ENCODE measurements around the gene MTHFD2L. TPM values are rescaled to one million over a fixed set of nuclear protein-coding genes. Genes with fewer than 3 reads are reported as not detected.

Gene MTHFD2L
- total RNA-seq, 1 experiment from 2014 or later, result 9.4 TPM

- CTCF ChIA-PET, result interaction anchor here (1.2 to 1.3 kb wide), 2 partner anchors 25 to 38 kb away, joined by 3 to 5 read pairs; no protein-coding TSS in a partner anchor
- H3K4me3 Mint-ChIP-seq, result no peak overlapping the region
- H3K36me3 Mint-ChIP-seq, result no peaks in the 10 kb centered on the region
- TF ChIP-seq ZNF396 (CRISPR knock-in tag; IDR thresholded peaks at IDR 0.05; ENCODE audit: borderline replicate concordance), result no peak
- no peak for TF ChIP-seq E2F5 (CRISPR knock-in tag; IDR thresholded peaks at IDR 0.05)
- TF ChIP-seq RELA (CRISPR knock-in tag; IDR thresholded peaks at IDR 0.05; ENCODE audit: borderline replicate concordance), result no peak
- no peak for TF ChIP-seq USF2 (CRISPR knock-in tag; IDR thresholded peaks at IDR 0.05)
- TF ChIP-seq FOXJ3 (CRISPR knock-in tag; IDR thresholded peaks at IDR 0.05; ENCODE audit: borderline replicate concordance), result no peak
- no peak for TF ChIP-seq ZNF423 (CRISPR knock-in tag; IDR thresholded peaks at IDR 0.05)
- no peak for TF ChIP-seq ZNF317 (CRISPR knock-in tag; IDR thresholded peaks at IDR 0.05; ENCODE audit: borderline replicate concordance, low read depth)
- TF ChIP-seq NFATC4 (CRISPR knock-in tag; IDR thresholded peaks at IDR 0.05), result no peak
- TF ChIP-seq AFF4 (CRISPR knock-in tag; IDR thresholded peaks at IDR 0.05; ENCODE audit: borderline replicate concordance), result no peak
- TF ChIP-seq TCF7 (CRISPR knock-in tag; IDR thresholded peaks at IDR 0.05; ENCODE audit: low read depth), result no peak
- no peak for TF ChIP-seq ZNF232 (CRISPR knock-in tag; IDR thresholded peaks at IDR 0.05)
- TF ChIP-seq GRHL2 (CRISPR knock-in tag; IDR thresholded peaks at IDR 0.05; ENCODE audit: insufficient replicate concordance, severe bottlenecking), result no peak
- TF ChIP-seq ESRRA (CRISPR knock-in tag; IDR thresholded peaks at IDR 0.05; ENCODE audit: borderline replicate concordance), result no peak
- ATAC-seq, result no peak
- no peaks in the 10 kb centered on the region for H3K27me3 Mint-ChIP-seq (ENCODE audit: low read depth)
- H3K4me1 Mint-ChIP-seq, result peaks cover 7% of the 10 kb centered on the region
- POLR2A ChIA-PET, result no interaction called here
- no peak overlapping the region for H3K27ac Mint-ChIP-seq
- no peak for DNase-seq (ENCODE audit: low spot score)
- no peaks in the 10 kb centered on the region for H3K9me3 Mint-ChIP-seq
Measured at GRCh38 chr4:74190332-74190731, 32.4 kb downstream of the MTHFD2L start.

- Mint-ChIP-seq H3K36me3 (no peaks in the 10 kb centered on the region), H3K4me3 (no peak overlapping the region), H3K9me3 (no peaks in the 10 kb centered on the region), H3K4me1 (peaks cover 7% of the 10 kb centered on the region), H3K27ac (no peak overlapping the region), H3K27me3 (ENCODE audit: low read depth) (no peaks in the 10 kb centered on the region)
- DNase-seq (ENCODE audit: low spot score) (no peak), ATAC-seq (no peak)
- ChIA-PET CTCF (interaction anchor here (1.2 to 1.3 kb wide), 2 partner anchors 24 to 37 kb away, joined by 3 to 5 read pairs; no protein-coding TSS in a partner anchor), POLR2A (no interaction called here)
- TF ChIP-seq ATF1 (CRISPR knock-in tag; IDR thresholded peaks at IDR 0.05) (no peak), IRF1 (CRISPR knock-in tag; IDR thresholded peaks at IDR 0.05) (no peak), CTCF (IDR thresholded peaks at IDR 0.05) (no peak), ATF6 (CRISPR knock-in tag; IDR thresholded peaks at IDR 0.05) (no peak), HMGXB4 (CRISPR knock-in tag; IDR thresholded peaks at IDR 0.05) (no peak), SOX15 (CRISPR knock-in tag; IDR thresholded peaks at IDR 0.05) (no peak), ZNF219 (CRISPR knock-in tag; IDR thresholded peaks at IDR 0.05; ENCODE audit: borderline replicate concordance) (no peak), JAZF1 (CRISPR knock-in tag; IDR thresholded peaks at IDR 0.05) (no peak), CREB1 (CRISPR knock-in tag; IDR thresholded peaks at IDR 0.05) (no peak)
Measured at GRCh38 chr4:74190919-74191397, 33.0 kb downstream of the MTHFD2L start.
